Osteocyte (in vitro differentiated cells): ENCODE measurements around the gene AGPS. TPM values are rescaled to one million over a fixed set of nuclear protein-coding genes. Genes with fewer than 3 reads are reported as not detected.
A peak's percentile ranks its signal among the peaks of the same experiment; 100 is the strongest.
"Not testable (repeated sequence)": the region's sequence is repeated elsewhere in the genome, so short reads cannot be mapped to it uniquely, and the experiment has no call there.

Experiments used
- DNase-seq: peaks from one replicate; pipeline ENCODE4 v3.0.0; 2021; ENCODE audit warnings: mixed read lengths; ENCODE audit not compliant: unreplicated experiment; ENCODE audit errors: extremely low spot score
- H3K27ac Mint-ChIP-seq: one replicate; pipeline ENCODE4 v1.8.0; 2021; ENCODE audit warnings: mild to moderate bottlenecking, mixed read lengths; ENCODE audit not compliant: unreplicated experiment
- H3K27me3 Mint-ChIP-seq: one replicate; pipeline ENCODE4 v1.8.0; 2021; ENCODE audit warnings: mixed read lengths; ENCODE audit not compliant: unreplicated experiment
- H3K36me3 Mint-ChIP-seq: one replicate; pipeline ENCODE4 v1.8.0; 2021; ENCODE audit warnings: mixed read lengths; ENCODE audit not compliant: unreplicated experiment
- H3K4me1 Mint-ChIP-seq: one replicate; pipeline ENCODE4 v1.8.0; 2021; ENCODE audit warnings: mixed read lengths; ENCODE audit not compliant: unreplicated experiment
- H3K4me3 Mint-ChIP-seq: one replicate; pipeline ENCODE4 v1.8.0; 2021; ENCODE audit warnings: mild to moderate bottlenecking, moderate library complexity, mixed read lengths; ENCODE audit not compliant: unreplicated experiment
- H3K9me3 Mint-ChIP-seq: one replicate; pipeline ENCODE4 v1.8.0; 2021; ENCODE audit warnings: mixed read lengths; ENCODE audit not compliant: unreplicated experiment
- CTCF ChIP-seq: fragments of 200-600 bp; sonication (generic); IDR thresholded peaks from 2 replicates; pipeline ENCODE4 v1.5.0; 2021; ENCODE audit warnings: antibody characterized with exemption, mild to moderate bottlenecking, moderate library complexity
- total RNA-seq: library from RNA; stranded (reverse); gene quantifications from 2 replicates; pipeline ENCODE4 v1.2.1, GENCODE V29; 2021

AGPS gene
- total RNA-seq, 1 donor from 2014 or later: 38.0 TPM

DNA sequence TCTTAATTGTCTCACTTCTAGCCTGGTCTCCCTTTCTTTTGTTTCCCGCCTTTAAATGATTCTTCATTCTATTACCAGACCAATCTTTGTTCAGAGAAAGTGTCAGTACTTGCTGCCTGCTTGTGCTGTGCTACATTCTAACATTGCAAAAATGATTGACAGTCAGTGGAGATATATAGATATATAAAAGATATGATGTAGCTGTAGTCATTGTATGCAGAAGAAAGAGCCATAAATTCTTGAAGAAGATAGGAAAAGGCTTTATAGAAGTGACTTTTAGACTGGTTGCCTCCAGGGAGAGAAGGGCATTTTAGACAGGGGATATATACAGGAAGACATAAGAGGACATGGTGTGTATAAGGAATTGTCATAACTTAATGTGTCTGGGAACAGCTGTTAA lies 13.6 kb downstream of the AGPS start:
- TF ChIP-seq CTCF: no peak
- no peak for DNase-seq
- Mint-ChIP-seq H3K4me3 (no peak overlapping the region), H3K9me3 (no peaks in the 10 kb centered on the region), H3K27ac (no peak overlapping the region), H3K36me3 (no peaks in the 10 kb centered on the region), H3K27me3 (no peaks in the 10 kb centered on the region), H3K4me1 (peaks cover 5% of the 10 kb centered on the region)

- no peak for DNase-seq
Observed at GRCh38 chr2:177407031-177407430, 14.5 kb downstream of the AGPS start.

DNA sequence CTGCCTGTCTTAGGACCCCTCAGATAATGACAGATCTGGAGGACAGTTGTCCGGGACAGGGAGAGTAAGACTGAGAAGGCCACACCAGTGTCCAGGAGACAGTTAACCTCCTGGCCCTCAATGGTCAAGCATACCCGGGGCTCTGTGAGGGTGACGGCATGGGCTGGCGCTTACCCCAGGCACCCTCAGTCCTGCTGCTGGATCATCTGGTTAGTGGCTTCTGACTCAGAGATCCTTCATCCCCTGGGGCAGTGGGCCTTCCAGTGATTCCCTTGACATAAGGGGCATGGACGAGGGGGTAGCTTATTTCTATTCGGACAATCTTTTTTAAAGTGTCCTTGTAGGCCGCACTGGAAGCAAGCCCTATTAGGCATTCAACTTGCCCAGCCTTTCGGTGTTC lies 18.1 kb downstream of the AGPS start:
- H3K27me3 Mint-ChIP-seq, H3K4me1 Mint-ChIP-seq, H3K9me3 Mint-ChIP-seq, DNase-seq, H3K36me3 Mint-ChIP-seq, H3K4me3 Mint-ChIP-seq, H3K27ac Mint-ChIP-seq: not testable (repeated sequence)

More at GRCh38 chr2:177407031-177407430, 14.5 kb downstream of the AGPS start:
- H3K9me3 Mint-ChIP-seq: no peaks in the 10 kb centered on the region
- no peaks in the 10 kb centered on the region for H3K27me3 Mint-ChIP-seq
- no peaks in the 10 kb centered on the region for H3K36me3 Mint-ChIP-seq
- H3K27ac Mint-ChIP-seq: no peak overlapping the region
- H3K4me1 Mint-ChIP-seq: peaks cover 5% of the 10 kb centered on the region
- no peak for TF ChIP-seq CTCF
- H3K4me3 Mint-ChIP-seq: no peak overlapping the region

DNA sequence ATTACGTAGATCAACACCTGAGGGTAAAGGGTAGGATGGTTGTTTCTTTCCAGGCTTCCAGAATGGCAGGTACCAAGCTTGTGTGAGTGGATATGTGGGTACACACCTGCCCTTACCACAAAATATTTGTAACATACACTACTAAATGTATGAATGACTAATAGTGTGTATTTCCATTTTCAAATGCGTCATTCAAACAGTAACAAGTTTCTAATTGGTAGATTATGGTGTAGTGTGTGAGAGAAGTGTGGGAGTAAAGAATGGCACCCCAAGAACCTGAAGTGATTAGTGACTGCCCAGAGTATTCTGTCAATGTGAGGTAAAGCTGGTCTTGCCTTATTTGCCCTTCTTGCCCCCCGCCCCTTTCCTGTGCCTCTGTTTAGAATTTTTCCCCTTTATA lies 21.1 kb downstream of the AGPS start:
- no peak for TF ChIP-seq CTCF
- H3K27me3 Mint-ChIP-seq: no peaks in the 10 kb centered on the region
- no peaks in the 10 kb centered on the region for H3K9me3 Mint-ChIP-seq

DNA sequence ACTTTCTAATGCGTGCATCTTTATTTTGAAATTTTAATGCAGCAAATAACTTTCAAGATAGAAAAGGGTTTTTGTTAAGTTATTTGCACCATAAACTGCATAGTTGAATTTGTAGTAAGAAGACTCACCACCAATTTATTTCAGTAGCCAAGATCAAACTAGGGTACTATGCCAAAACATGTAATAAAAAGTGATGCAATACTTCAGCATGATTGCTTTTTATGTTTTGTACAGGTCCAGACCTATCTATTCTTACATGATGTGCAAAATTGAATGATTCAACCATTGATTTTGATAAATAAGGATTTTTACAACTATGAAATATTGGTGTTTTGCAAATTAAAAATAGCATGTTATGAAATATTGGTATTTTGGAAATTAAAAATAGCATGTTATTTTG lies 26.7 kb downstream of the AGPS start:
- no peak for TF ChIP-seq CTCF
- Mint-ChIP-seq H3K36me3 (peaks cover 3% of the 10 kb centered on the region), H3K9me3 (no peaks in the 10 kb centered on the region), H3K27ac (peak overlapping the region; percentile 43), H3K27me3 (no peaks in the 10 kb centered on the region), H3K4me3 (no peak overlapping the region), H3K4me1 (peaks cover 22% of the 10 kb centered on the region)
- DNase-seq: no peak

More for the DNA sequence above, 21.1 kb downstream of the AGPS start:
- Mint-ChIP-seq H3K4me1 (peaks cover 8% of the 10 kb centered on the region), H3K4me3 (no peak overlapping the region), H3K27ac (no peak overlapping the region), H3K36me3 (no peaks in the 10 kb centered on the region)
- DNase-seq: no peak

GRCh38 chr2:177422271-177422670 lies 29.7 kb downstream of the AGPS start:
- H3K9me3 Mint-ChIP-seq: peaks cover 19% of the 10 kb centered on the region
- H3K4me1 Mint-ChIP-seq: peaks cover 17% of the 10 kb centered on the region
- DNase-seq: no peak
- peaks cover 17% of the 10 kb centered on the region for H3K36me3 Mint-ChIP-seq
- no peak for TF ChIP-seq CTCF
- no peaks in the 10 kb centered on the region for H3K27me3 Mint-ChIP-seq
- peak overlapping the region; percentile 20 for H3K27ac Mint-ChIP-seq
- no peak overlapping the region for H3K4me3 Mint-ChIP-seq

DNA sequence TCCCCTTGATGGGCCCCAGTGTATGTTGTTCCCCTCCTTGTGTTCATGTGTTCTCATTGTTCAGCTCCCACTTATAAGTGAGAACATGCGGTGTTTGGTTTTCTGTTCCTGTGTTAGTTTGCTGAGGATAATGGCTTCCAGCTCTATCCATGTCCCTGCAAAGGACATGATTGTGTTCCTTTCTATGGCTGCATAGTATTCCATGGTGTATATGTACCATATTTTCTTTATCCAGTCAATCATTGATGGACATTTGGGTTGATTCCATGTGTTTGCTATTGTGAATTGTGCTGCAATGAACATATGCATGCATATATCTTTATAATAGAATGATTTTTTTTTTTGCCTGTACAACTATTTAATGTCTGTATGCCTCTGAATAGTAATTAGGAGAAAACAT lies 31.5 kb downstream of the AGPS start:
- peaks cover 30% of the 10 kb centered on the region for H3K9me3 Mint-ChIP-seq
- not testable (repeated sequence) for DNase-seq, H3K27me3 Mint-ChIP-seq, H3K4me1 Mint-ChIP-seq, H3K4me3 Mint-ChIP-seq
- H3K27ac Mint-ChIP-seq: peak overlapping the region; percentile 17
- peaks cover 32% of the 10 kb centered on the region for H3K36me3 Mint-ChIP-seq

- H3K9me3 Mint-ChIP-seq: peaks cover 30% of the 10 kb centered on the region
- H3K27ac Mint-ChIP-seq, H3K4me1 Mint-ChIP-seq, H3K4me3 Mint-ChIP-seq, DNase-seq, H3K27me3 Mint-ChIP-seq: not testable (repeated sequence)
- peaks cover 33% of the 10 kb centered on the region for H3K36me3 Mint-ChIP-seq
Observed at GRCh38 chr2:177424620-177425019, 32.0 kb downstream of the AGPS start.
